ENCODE measurements around the gene HFE. TPM values are rescaled to one million over a fixed set of nuclear protein-coding genes. Genes with fewer than 3 reads are reported as not detected.
A peak's percentile ranks its signal among the peaks of the same experiment; 100 is the strongest.

HFE gene
- total and polyA plus RNA-seq, 2 of the 13 experiments (the other 11 are each of a cell fraction or from before 2014, with no cell fraction given), result 3.7 to 6.3 TPM

GRCh38 chr6:26087284-26088115 is at the start of gene HFE (continued):
- no peak for TF ChIP-seq RERE (CRISPR knock-in tag; IDR thresholded peaks at IDR 0.05; ENCODE audit: low read depth)
- no peak for TF ChIP-seq FOXK2 (IDR thresholded peaks at IDR 0.05)
- peak; percentile 37; the same call in 1 of the 2 replicates for TF ChIP-seq ZHX1 (CRISPR knock-in tag; IDR thresholded peaks at IDR 0.05; ENCODE audit: low read depth)
- no peak for TF ChIP-seq ZNF674 (CRISPR knock-in tag; IDR thresholded peaks at IDR 0.05; ENCODE audit: low read depth)
- no peak for TF ChIP-seq ZNF251 (CRISPR knock-in tag; IDR thresholded peaks at IDR 0.05)
- no peak for TF ChIP-seq REL (CRISPR knock-in tag; conservative IDR thresholded peaks at IDR 0.05)
- TF ChIP-seq ZNF543 (CRISPR knock-in tag; IDR thresholded peaks at IDR 0.05), result peak; percentile 53
- TF ChIP-seq MXI1 (IDR thresholded peaks at IDR 0.05; ENCODE audit: borderline replicate concordance, low read depth, low read length), result no peak; the same call in 2 of the 3 replicates
- peak; percentile 85 for TF ChIP-seq KAT7 (CRISPR knock-in tag; IDR thresholded peaks at IDR 0.05; ENCODE audit: borderline replicate concordance)
- TF ChIP-seq ZNF564 (CRISPR knock-in tag; IDR thresholded peaks at IDR 0.05), result peak; percentile 30; the same call in 1 of the 2 replicates
- no peak for TF ChIP-seq BORCS8-MEF2B (CRISPR knock-in tag; IDR thresholded peaks at IDR 0.05)
- TF ChIP-seq ZNF383 (CRISPR knock-in tag; IDR thresholded peaks at IDR 0.05; ENCODE audit: borderline replicate concordance), result no peak
- peak; percentile 24; the same call in 1 of the 2 replicates for TF ChIP-seq CTCF (CRISPR knock-in tag; IDR thresholded peaks at IDR 0.05)
- no peak for TF ChIP-seq HNRNPK (IDR thresholded peaks at IDR 0.05; ENCODE audit: low read depth, low read length, poor library complexity, severe bottlenecking)
- 0 out of 2 replicates have a peak, but pooled peaks have one; percentile 54 for TF ChIP-seq AKAP8 (CRISPR knock-in tag; IDR thresholded peaks at IDR 0.05)
- peak; percentile 30; the same call in 1 of the 2 replicates for TF ChIP-seq ZNF710 (CRISPR knock-in tag; IDR thresholded peaks at IDR 0.05; ENCODE audit: borderline replicate concordance)
